Brain microvascular endothelial cell (primary cell): ENCODE results near the gene FAM110D.

Experiments
- DNase-seq: peaks from one replicate; pipeline ENCODE4 v3.0.0-alpha.2; 2020
- H3K27ac ChIP-seq: fragments of 250-450 bp; sonication (Bioruptor Pico); 2 replicates; pipeline ENCODE4 v1.5.1; 2020; ENCODE audit warnings: mild to moderate bottlenecking, moderate library complexity
- H3K27me3 ChIP-seq: fragments of 250-450 bp; sonication (Bioruptor Pico); replicated peaks from 2 replicates; pipeline ENCODE4 v1.5.1; 2020; ENCODE audit warnings: mild to moderate bottlenecking
- H3K36me3 ChIP-seq: fragments of 250-450 bp; sonication (Bioruptor Pico); replicated peaks from 2 replicates; pipeline ENCODE4 v1.5.1; 2020; ENCODE audit warnings: mild to moderate bottlenecking
- H3K4me3 ChIP-seq: 2 replicates; pipeline ENCODE4 v1.5.1; 2011; ENCODE audit warnings: low read depth, mild to moderate bottlenecking, control low read depth, low read length, moderate library complexity
- CTCF ChIP-seq: IDR thresholded peaks from 2 replicates; pipeline ENCODE4 v1.5.1; 2011; ENCODE audit warnings: low read depth, mild to moderate bottlenecking, moderate library complexity, low read length, control low read depth, inconsistent platforms; ENCODE audit errors: missing control alignments
- in situ Hi-C: cut with HindIII; loops from 2 replicates; pipeline ENCODE4 v1.10.0; 2017; ENCODE audit warnings: low sequenced_read_pairs, low pct_ligation_motif_present

Gene FAM110D

GRCh38 chr1:26181586-26182382, 22.9 kb downstream of the FAM110D start:
- in situ Hi-C loops, result no loop called here
- Histone ChIP-seq H3K4me3 (no peak overlapping the region), H3K27ac (no peak overlapping the region), H3K27me3 (no peaks in the 10 kb centered on the region), H3K36me3 (no peaks in the 10 kb centered on the region)
- no peak for DNase-seq
- TF ChIP-seq CTCF, result no peak

GRCh38 chr1:26182383-26182696, 23.5 kb downstream of the FAM110D start:
- in situ Hi-C loops, result no loop called here
- H3K27ac ChIP-seq, result no peak overlapping the region
- no peak for TF ChIP-seq CTCF

GRCh38 chr1:26184086-26184485, 25.2 kb downstream of the FAM110D start:
- H3K36me3 ChIP-seq, result no peaks in the 10 kb centered on the region
- DNase-seq, result no peak
- H3K27ac ChIP-seq, result no peak overlapping the region
- in situ Hi-C loops, result no loop called here
- TF ChIP-seq CTCF, result no peak
- no peaks in the 10 kb centered on the region for H3K27me3 ChIP-seq
- H3K4me3 ChIP-seq, result no peak overlapping the region

More at GRCh38 chr1:26182383-26182696, 23.5 kb downstream of the FAM110D start:
- Histone ChIP-seq H3K36me3 (no peaks in the 10 kb centered on the region), H3K27me3 (no peaks in the 10 kb centered on the region), H3K4me3 (no peak overlapping the region)
- no peak for DNase-seq

GRCh38 chr1:26184883-26185282, 26.0 kb downstream of the FAM110D start:
- Histone ChIP-seq H3K4me3 (no peak overlapping the region), H3K36me3 (no peaks in the 10 kb centered on the region), H3K27ac (no peak overlapping the region), H3K27me3 (no peaks in the 10 kb centered on the region)
- in situ Hi-C loops, result no loop called here
- TF ChIP-seq CTCF, result no peak
- no peak for DNase-seq

GRCh38 chr1:26187882-26188281, 29.0 kb downstream of the FAM110D start:
- no peaks in the 10 kb centered on the region for H3K36me3 ChIP-seq
- DNase-seq, result no peak
- in situ Hi-C loops, result no loop called here
- TF ChIP-seq CTCF, result no peak
- H3K4me3 ChIP-seq, result no peak overlapping the region
- H3K27me3 ChIP-seq, result no peaks in the 10 kb centered on the region
- H3K27ac ChIP-seq, result no peak overlapping the region

GRCh38 chr1:26188477-26188876, 29.6 kb downstream of the FAM110D start:
- TF ChIP-seq CTCF, result no peak
- no peak for DNase-seq
- H3K36me3 ChIP-seq, result no peaks in the 10 kb centered on the region

More at GRCh38 chr1:26188477-26188876, 29.6 kb downstream of the FAM110D start:
- no peaks in the 10 kb centered on the region for H3K27me3 ChIP-seq
- in situ Hi-C loops, result no loop called here
- no peak overlapping the region for H3K27ac ChIP-seq
- no peak overlapping the region for H3K4me3 ChIP-seq
